GM19238 (cell line): ENCODE measurements around the gene ACSBG1.
A peak's percentile ranks its signal among the peaks of the same experiment; 100 is the strongest.

Experiments
- DNase-seq: peaks from one replicate; pipeline ENCODE4 v3.0.0; 2011; ENCODE audit warnings: low spot score; ENCODE audit not compliant: insufficient read length

Gene ACSBG1

DNA sequence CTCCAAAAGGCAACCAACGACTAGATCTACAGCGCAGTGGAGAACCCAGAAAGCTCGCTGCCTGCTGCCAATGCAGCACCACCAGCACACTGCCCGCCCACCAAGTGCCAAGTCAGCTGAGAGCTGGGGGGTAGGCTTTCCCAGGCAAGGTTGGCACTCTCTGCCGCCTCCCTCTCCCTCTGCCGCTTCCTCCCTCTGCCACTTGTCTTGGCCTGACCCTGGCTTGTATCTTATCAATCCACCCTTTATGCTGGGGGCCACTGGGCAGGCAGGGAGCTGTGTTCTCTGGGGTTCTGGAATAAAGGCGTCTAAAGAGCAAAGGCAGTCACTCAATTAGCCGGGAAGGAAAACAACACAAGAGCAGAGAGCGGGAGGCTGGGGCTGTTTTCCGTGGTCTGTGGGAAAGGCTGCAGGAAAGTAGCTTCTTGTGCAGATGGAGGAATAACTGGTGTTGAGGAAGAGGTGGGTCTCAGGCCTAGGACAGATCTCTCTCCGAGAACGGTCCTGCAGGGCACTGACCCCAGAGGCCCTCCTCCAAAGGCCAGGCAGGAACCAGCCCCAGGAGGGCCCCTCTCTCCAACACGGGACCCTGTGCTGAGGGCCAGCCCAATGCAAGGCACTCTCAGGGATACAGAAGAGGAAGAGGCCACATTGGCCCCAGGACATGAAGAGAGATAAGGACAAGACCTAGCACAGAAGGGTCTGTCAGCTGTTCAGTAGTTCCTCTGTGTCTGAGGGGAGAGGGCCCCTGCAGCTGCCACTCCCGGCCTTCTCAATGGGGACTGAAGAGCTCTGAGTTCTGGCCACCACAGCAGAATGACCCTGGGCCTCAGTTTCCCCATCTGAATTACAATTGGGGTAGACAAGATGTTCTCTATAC, 30.8 kb downstream of the ACSBG1 start:
- no peak for DNase-seq

DNA sequence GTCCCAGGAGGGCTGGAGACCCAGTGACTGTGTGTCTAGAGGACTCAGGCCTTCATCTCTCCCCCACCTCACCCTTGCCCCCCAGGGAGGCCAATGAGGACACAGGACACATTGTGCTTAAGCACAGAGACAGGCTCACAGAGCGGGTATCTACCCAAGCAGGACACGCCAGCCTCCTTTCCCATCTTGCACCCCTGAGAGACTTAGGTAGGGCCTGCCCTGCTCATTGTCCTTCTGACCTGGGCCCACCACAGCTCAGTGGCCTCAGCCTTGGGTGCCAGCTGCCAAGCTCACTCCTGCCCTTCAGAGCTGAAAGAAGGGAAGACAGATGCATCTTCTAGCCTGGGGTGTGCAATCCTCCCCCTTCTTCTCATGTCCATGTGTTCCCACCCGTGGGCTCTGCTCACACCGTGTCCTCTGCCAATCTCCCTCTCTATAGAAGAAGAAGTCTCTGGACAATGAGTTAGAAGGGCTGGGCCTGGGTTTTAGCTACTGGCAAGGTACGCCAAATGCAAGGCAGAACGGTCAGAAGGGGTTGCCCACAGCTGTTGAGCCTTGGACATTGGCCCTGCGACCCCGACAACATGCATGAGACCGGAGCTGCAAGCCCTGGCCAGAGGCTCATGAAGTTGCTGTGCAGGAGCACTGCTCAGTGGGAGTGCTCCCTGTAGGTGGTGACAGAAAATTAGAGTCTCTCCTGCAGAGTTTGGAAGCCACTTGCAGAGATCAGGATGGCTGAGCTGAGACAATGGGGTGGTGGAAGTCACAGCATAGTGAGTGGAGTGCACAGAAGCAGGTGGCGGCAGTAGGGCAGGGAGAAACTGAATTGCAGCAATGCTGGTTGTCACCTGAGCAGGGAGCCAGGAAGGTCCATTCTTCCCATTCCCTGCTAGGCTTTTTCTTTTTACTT, 32.8 kb downstream of the ACSBG1 start:
- no peak for DNase-seq

DNA sequence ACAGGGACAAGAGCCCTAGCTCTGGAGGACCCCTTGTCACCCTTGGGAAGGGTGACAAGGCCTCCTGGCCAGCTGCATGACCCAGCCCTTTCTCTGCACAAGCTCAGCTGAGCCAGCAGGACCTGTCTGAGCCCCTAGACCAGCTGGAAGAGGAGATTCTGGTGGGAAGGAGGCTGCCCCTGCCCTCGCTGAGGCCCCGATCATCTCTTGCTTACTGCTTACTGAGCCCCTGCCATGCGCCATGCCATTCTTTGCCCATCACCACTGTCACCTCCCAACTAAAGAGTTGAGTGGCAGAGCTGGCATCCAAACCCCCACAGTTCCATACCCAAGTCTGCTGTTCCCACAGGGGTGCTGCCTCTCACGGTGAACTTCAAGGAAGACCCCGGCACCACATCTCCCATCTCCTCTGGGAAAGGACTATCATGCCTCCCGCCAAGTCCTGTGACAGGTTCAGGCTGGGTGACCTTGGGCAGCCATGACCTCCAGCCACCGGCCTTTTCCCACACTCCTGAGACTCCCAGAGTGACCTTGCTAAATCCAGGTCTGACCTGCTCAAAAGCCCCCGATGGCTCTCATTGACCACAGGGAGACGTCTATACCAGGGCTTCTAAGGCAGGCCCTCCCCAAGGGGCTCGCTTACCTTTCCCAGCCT, 34.0 kb downstream of the ACSBG1 start:
- DNase-seq, result no peak

DNA sequence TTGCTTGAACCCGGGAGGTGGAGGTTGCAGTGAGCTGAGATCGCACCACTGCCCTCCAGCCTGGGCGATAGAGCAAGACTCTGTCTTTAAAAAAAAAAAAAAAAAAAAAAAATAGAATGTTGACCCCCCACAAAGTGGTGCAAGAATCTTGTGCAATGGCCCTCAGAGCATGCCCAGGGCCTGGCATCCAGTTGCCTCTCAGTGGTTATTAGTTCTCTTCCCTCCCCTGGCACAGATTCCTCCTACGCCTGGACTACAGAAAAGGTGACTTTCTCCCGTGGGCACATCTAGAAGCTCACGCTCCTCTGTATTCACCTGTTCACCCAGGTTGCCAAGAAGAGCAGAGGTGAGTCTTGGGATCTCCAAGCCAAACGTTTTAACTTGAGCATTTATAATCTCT, 36.7 kb downstream of the ACSBG1 start:
- DNase-seq, result no peak

DNA sequence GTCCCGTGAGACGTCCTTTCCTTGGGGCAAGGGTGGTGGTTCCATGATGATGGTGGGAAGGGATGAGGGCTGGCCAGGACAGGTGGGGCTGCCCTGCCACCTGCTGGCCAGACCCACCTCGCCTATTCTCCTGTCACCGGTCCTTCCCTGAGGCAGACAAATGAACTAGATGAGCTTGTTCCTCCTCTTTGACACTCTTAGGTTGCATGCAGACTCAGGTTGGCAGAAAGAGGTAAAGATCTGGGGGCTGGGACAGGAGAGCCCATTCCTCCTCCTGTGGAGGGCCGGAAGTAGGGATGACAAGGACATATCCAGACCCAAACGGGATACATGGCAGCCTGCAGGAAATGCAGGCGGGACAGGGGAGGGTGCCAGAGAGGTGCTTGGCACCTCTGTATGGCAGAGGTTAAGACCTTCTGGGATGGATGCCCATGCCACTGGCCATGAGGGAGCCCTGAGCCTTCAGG, 38.6 kb downstream of the ACSBG1 start:
- DNase-seq, result peak; percentile 74

DNA sequence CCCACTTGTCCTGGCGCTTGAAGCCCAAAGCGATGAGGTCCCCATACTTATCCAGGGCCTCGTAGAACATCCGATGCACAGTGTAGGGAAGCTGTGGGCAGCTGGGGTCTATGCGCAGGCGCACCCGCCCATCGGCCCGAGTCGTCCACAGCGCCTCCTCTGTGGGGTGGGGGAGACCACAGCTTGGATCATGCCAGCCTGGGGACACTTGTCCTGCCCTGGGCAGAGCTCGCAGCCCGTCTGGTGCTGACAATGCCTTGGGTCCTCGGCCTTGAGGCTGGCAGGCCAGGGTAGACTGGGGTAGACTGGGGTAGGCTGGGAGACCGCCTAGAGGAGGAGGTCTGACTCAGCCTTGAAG, 39.8 kb downstream of the ACSBG1 start:
- no peak for DNase-seq

DNA sequence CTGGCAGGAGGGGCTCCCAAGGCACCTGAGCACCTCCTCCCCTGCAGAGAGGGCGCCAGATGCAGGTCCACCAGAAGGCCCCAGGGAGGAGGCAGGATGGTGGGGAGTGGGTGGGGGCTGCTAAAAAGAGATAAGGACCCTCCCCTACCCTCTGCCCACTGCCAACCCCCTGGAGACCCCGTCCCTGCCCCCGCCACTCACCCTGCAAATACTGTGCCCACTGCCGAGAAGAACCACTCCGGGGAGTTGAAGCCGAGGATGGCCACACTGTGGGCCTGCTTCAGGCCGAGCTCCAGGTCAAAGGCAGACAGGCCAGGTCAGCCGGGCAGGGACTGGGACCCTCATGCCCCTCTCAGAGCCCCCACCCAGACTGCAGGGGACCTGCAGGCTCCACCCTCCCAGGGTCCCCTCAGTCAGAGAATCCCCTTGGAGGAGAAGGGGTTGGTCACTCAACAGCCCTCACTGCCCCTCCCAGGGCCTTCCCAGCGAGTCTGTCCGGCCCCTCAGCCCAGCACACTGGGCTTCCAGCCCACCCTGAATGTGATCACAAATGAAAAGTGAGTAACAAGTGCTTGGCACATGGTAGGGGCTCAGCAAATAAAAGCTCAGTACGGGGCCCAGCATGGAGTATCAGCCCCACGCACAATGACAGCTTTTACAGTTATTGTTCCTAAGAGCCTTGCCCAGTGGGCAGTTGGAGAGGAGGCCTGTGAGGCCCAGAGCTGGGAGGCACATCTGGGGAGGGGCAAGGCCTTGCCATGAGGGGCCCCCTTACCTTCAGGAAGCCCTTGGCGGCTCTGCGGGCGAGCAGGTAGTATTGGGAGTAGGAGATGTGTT, 40.4 kb downstream of the ACSBG1 start:
- DNase-seq, result no peak

DNA sequence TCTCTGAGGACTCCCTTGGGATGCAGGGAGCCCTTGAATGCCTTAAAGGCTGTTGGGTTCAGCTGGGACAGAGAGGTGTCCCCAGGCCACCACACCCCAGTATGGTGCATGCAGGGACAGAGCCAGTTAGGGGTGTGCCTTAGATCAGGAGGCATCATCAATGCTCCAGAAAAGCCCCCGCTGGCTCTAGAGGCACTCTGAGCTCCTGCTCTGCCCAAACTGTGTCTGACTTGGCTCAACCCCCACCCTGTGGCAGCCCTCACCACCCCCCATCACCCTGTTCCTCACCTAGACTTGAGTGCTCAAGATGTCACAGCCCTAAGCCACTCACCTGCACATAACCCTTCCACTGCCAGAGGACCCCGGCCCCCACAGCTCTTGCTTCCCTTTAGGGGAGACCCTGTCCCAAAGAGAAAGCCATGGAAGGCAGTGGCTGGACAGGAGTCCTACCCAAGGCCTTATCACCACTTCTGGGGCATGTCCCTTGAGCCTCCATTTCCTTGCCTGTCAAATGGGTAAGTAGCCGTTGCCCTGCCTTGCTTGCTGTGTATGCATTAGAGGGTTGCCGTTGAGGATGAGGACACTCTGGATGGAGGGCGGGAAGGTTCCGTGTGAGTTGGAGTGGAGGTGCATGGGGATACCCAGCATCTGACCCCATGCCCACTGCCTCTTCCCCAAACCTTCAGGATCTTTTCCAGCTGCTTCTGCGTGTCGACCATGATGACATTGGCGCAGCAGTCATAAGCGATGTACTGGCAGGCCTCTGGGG, 41.4 kb downstream of the ACSBG1 start:
- no peak for DNase-seq

DNA sequence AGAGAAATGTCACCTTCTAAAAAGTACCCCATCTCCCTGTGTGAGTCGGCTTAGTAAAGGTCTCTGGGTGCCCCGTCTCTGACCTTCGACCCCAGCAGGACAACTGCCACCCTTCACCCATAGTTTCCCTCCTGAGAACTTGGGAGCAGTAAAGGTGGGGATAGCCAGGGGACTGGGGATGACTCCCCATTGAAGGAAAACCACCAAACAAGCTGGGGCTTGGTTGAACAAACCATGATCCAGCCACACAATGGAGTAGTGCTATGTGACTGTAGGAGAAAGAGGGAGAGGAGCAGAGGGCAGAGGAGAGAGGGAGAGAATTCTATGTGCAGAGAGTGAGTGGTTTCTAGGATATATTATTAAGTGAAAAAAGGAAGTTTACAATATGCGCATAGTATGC, 51.5 kb downstream of the ACSBG1 start:
- no peak for DNase-seq

DNA sequence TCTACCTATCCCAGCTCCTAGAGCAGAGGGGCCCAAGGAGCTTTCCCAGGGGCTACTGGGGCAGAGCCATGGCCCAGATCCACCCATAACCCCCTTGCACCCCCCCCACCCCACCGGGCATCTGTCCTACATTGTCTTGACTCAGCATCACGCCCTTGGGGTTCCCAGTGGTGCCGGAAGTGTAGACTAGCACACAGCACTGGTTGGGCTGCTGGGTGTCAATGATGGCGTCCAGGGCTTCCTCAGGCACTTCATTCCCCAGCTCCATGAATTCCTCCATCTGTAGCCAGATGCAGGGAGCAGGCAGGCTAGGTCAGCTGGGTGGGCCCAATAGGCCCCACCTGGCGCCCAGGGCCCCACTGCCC, 52.0 kb downstream of the ACSBG1 start:
- no peak for DNase-seq

DNA sequence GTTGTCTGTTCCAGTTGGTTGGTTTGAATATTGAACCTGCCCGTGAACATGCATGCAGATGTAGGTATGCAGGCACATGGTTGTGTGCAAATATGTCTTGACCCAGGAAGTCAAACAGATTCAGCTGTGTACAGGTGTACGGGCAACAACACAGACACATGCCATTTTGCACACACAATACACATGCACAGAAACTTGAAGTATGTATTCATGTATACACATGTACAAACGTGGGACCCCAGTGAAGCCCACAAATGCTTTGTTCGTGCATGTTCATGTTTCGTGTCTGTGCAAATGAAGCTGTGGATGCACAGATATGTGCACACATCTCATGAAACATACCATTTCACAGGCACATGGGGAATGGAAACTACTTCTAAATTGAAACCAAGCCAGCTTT, 54.5 kb downstream of the ACSBG1 start:
- no peak for DNase-seq

DNA sequence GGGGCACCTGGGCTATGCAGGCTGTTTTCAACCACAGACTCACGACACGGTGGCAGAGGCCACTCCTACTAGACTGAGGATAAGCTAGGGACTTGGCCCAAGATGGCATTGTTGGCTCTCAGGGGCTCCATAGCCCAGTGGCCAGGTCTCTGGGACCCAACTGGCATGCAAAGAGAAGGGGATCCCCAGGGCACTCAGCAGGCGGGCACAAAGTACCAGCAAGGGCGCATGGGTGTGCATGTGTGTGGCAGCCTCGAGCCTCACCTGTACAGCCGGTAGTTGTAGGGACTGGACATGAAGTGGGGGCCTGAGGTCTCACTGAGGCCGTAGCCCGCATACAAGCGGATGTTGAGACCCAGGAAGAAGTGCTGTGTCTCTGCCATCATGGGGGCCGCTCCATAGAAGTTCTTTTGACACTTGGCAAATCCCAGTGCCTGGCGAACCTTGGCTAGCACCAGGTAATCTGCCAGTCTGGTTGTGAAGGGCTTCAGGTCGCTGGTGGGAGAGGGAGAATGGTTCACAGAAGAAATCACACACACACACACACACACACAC, 55.0 kb downstream of the ACSBG1 start:
- no peak for DNase-seq

DNA sequence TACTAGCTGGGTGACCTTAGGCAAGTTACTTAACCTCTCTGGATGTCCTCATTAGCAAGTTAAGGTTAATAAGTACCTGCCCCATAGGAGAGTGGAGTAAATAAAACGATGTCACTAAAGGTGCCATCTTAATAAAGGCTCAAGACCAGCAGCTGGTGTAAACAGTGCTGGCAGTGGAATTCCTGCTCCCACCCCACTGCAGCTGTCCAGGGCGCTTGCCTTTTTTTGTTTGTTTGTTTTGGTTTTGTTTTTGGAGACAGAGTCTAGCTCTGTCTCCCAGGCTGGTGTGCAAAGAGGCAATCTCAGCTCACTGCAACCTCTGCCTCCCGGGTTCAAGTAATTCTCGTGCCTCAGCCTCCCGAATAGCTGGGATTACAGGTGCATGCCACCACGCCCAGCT, 56.3 kb downstream of the ACSBG1 start:
- DNase-seq, result no peak

DNA sequence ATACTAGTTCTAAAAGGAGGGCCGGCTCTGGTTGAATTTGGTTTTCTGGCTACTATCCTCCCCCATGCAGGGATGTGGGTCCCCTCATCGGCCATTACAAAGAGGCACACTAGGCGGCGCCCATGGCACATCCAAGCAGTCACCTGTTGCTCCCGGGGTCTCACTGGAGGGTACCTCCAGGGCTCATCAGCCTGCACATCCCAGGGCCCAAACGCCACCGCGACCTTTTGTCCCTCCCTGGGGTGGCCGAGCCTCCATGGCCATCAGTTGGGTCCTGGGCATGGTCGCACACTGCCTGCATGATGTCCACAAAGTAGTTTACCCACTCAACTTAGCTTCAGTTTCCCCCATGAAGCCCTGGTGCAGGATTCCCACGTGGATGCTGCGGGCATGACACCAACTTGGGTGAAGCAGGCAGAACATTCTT, 56.9 kb downstream of the ACSBG1 start:
- DNase-seq, result no peak

DNA sequence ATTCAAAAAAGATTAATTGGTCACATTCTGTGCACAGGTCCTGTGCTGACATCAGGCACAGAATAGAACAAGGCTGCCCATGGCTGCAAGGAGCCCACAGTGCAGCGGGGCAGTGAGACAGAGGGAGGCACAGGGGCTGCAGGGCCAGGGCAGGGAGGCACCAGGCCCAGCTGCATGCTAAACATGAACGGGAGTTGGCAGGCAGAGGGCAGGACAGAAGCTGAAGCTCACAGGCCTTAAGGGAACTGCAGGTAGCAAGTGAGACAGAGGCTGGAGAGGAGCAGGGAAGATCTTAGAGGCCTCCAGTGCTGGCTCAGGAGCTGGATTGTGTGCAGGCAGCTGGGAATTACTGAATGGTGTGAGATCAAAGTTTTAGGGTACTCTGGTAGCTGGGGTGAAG, 59.0 kb downstream of the ACSBG1 start:
- DNase-seq, result no peak

DNA sequence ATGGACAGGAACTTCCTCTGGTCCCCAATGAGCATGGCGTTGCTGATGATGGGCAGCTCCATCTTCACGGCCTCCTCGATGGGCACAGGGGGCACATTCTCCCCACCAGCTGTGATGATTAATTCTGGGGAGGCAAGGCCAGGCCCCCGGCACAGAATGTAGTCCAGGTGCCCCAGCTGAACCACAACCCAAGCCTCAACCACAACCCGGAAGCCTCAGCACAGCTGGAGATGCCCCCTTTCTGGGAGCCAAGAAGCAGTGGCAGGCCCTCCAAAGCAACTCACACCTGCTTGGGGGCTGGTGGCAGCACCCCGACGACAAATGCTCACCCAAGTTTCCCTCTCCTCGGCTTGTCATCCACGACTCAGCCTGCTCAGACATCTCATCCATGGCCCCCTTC, 60.0 kb downstream of the ACSBG1 start:
- DNase-seq, result no peak

DNA sequence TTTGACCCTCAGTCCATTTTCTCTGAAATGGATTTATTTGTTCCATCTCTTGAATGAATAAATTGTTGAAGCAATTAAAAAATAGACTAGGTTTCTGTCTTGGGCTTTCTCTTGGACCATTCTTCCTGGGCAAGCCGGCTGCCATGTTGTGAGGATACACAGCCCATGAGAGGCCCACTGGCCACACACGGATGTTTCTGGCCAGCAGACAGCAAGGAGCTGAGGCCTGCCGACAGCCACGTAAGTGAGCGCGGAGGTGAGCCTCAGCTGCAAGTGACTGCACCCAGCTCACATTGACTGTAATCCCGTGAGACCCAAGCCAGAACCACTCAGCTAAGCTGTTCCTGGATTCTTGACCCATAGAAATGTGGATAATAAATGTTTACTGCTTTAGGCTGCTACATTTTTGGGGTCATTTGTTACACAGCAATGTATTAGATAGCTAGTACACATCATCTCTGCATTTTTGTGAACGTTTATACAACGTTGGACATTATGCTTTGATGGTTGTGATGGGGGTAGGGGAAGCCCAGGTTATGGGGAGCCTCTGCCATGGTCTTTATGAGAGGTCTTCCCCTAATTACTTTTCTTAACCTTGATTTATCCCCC, 62.4 kb downstream of the ACSBG1 start:
- no peak for DNase-seq

DNA sequence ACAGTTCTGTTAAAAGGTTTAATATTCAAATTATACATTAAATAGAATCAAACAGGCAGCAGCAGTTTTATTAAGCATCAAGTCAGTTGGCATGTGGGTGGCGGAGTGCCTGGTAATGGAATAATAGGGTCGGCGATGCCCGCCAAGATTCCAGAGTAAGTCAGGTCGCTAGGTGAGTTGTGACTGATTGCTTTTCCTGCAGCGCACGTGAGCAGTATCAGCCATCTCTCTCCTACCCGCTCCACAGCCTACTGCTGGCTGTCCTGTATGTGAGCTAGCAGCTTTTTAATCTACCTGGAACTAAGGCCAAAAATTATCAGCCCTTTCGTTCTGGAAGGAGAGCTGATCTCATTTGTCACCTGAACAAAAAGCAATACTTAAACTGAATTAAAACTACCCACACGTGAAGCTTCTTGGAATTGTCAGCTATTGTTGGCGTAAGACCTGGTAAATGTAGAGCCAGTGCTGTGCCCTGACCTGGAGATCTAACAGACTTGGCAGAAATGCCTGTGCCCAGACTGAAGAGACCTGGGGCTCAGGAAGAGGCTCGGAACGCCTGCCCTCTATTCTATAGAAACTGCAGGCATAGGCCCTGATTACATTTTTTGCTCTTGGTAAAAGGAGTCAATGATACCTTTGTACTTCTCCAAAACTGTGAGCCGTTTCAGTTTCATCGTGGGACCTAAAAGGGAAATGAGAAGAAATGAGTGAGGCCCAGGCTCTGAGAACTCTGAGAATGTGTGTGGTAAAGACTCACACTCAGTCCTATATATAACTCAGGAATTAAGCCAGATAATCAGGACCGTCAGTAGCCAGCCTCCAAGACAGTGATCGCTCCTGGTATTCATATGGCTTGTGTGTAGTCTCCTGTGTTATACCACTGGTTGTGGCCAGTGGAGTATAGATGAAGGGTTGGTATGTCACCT, 63.3 kb downstream of the ACSBG1 start:
- DNase-seq, result no peak
